ENCODE data around the gene KRTCAP3. TPM values are rescaled to one million over a fixed set of nuclear protein-coding genes. Genes with fewer than 3 reads are reported as not detected.

KRTCAP3 gene
- total and polyA plus RNA-seq, 9 of the 15 experiments (the other 6 are each of a cell fraction or from before 2014, with no cell fraction given) = 0.24 to 1.4 (median 0.73) TPM

DNA sequence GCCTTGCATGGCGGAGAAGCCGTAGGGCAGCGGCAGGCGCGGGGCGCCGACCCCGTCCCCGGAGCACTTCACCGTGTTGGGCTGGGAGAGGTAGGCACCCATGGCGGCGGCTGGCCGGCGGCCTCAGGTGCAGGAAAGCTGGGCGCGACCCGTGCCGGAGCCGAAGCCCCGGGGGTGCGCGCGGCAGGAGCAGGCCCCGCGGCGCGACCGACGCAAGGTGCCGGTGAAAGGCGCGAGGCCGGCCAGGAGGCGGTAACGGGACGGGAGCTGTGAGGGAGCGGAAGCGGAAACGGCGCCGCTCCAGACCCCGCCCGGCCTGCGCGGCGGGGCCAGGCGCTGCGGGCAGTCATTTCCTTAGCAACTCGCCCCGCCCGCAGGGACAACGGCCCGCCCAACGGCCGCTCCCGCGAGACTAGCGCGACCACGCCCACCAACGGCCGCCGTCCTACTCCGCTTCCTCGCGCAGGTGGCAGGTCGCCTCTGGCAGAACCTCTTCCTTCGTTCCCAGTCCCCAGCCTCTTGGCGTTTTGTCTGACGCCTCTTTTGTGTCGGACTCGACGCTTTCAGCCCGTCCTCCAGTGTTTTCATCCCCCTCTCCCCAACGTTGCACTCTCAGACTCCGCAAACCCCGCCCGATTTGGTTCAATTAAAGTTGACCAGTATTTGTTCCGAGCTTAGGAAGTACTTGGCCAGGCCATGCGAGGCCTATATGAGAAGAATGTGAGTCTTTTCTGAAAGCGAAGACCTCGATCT lies 32.7 kb upstream of the KRTCAP3 start, which contains the start of gene PPM1G (continued):
- peak; percentile 65 for TF ChIP-seq ARHGAP35 (IDR thresholded peaks at IDR 0.05; ENCODE audit: partially characterized antibody)
- 0 out of 2 replicates have a peak, but pooled peaks have one; percentile 52 for TF ChIP-seq ZNF445 (CRISPR knock-in tag; IDR thresholded peaks at IDR 0.05; ENCODE audit: low read depth)
- TF ChIP-seq PHTF2 (CRISPR knock-in tag; IDR thresholded peaks at IDR 0.05) = no peak
- no peak for TF ChIP-seq ZNF717 (CRISPR knock-in tag; IDR thresholded peaks at IDR 0.05)
- peak; percentile 43 for TF ChIP-seq CHD1 (IDR thresholded peaks at IDR 0.05; ENCODE audit: low read length)
- TF ChIP-seq MITF (IDR thresholded peaks at IDR 0.05) = no peak
- no peak for TF ChIP-seq NUFIP1 (IDR thresholded peaks at IDR 0.05; ENCODE audit: partially characterized antibody)
- no peak for TF ChIP-seq MED1 (CRISPR knock-in tag; IDR thresholded peaks at IDR 0.05; ENCODE audit: borderline replicate concordance)
- TF ChIP-seq ZNF24 (IDR thresholded peaks at IDR 0.05) = no peak
- no peak; the same call in 1 of the 2 replicates for TF ChIP-seq NBN (IDR thresholded peaks at IDR 0.05; ENCODE audit: low read depth)
- TF ChIP-seq, protein P1, sequence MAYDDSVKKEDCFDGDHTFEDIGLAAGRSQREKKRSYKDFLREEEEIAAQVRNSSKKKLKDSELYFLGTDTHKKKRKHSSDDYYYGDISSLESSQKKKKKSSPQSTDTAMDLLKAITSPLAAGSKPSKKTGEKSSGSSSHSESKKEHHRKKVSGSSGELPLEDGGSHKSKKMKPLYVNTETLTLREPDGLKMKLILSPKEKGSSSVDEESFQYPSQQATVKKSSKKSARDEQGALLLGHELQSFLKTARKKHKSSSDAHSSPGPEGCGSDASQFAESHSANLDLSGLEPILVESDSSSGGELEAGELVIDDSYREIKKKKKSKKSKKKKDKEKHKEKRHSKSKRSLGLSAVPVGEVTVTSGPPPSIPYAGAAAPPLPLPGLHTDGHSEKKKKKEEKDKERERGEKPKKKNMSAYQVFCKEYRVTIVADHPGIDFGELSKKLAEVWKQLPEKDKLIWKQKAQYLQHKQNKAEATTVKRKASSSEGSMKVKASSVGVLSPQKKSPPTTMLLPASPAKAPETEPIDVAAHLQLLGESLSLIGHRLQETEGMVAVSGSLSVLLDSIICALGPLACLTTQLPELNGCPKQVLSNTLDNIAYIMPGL (CRISPR knock-in tag; IDR thresholded peaks at IDR 0.05) = peak; percentile 50; the same call in 1 of the 2 replicates
- TF ChIP-seq, protein P2, sequence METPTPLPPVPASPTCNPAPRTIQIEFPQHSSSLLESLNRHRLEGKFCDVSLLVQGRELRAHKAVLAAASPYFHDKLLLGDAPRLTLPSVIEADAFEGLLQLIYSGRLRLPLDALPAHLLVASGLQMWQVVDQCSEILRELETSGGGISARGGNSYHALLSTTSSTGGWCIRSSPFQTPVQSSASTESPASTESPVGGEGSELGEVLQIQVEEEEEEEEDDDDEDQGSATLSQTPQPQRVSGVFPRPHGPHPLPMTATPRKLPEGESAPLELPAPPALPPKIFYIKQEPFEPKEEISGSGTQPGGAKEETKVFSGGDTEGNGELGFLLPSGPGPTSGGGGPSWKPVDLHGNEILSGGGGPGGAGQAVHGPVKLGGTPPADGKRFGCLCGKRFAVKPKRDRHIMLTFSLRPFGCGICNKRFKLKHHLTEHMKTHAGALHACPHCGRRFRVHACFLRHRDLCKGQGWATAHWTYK (CRISPR knock-in tag; IDR thresholded peaks at IDR 0.05) = no peak
- TF ChIP-seq HMBOX1 (IDR thresholded peaks at IDR 0.05) = no peak
- TF ChIP-seq JUND (IDR thresholded peaks at IDR 0.05; ENCODE audit: borderline replicate concordance, low read depth, low read length) = peak; percentile 30; the same call in 1 of the 2 replicates
- no peak; the same call in 2 of the 3 replicates for TF ChIP-seq JUND (tag; IDR thresholded peaks at IDR 0.05; ENCODE audit: borderline replicate concordance, low read depth, low read length)
- TF ChIP-seq IRF2 (CRISPR knock-in tag; IDR thresholded peaks at IDR 0.05) = 0 out of 2 replicates have a peak, but pooled peaks have one; percentile 4
- TF ChIP-seq KDM5B (IDR thresholded peaks at IDR 0.05; ENCODE audit: insufficient replicate concordance, low read depth, low read length) = peak; percentile 93
- 0 out of 2 replicates have a peak, but pooled peaks have one; percentile 7 for TF ChIP-seq ZBTB17 (CRISPR knock-in tag; IDR thresholded peaks at IDR 0.05)
- TF ChIP-seq CBFB (CRISPR knock-in tag; IDR thresholded peaks at IDR 0.05) = no peak
- peak; percentile 96 for TF ChIP-seq SP1 (CRISPR knock-in tag; IDR thresholded peaks at IDR 0.05)
- TF ChIP-seq, protein P3, sequence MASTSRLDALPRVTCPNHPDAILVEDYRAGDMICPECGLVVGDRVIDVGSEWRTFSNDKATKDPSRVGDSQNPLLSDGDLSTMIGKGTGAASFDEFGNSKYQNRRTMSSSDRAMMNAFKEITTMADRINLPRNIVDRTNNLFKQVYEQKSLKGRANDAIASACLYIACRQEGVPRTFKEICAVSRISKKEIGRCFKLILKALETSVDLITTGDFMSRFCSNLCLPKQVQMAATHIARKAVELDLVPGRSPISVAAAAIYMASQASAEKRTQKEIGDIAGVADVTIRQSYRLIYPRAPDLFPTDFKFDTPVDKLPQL (IDR thresholded peaks at IDR 0.05; ENCODE audit: extremely low read depth, insufficient read length) = peak; percentile 31
- TF ChIP-seq ZNF764 (CRISPR knock-in tag; IDR thresholded peaks at IDR 0.05; ENCODE audit: low read depth) = 0 out of 2 replicates have a peak, but pooled peaks have one; percentile 24
- TF ChIP-seq POLR2B (IDR thresholded peaks at IDR 0.05; ENCODE audit: low read depth, partially characterized antibody) = peak; percentile 96
